Measurements from ENCODE around the gene MICALL1.
"Not testable (repeated sequence)": the region's sequence is repeated elsewhere in the genome, so short reads cannot be mapped to it uniquely, and the experiment has no call there.

Gene MICALL1

DNA sequence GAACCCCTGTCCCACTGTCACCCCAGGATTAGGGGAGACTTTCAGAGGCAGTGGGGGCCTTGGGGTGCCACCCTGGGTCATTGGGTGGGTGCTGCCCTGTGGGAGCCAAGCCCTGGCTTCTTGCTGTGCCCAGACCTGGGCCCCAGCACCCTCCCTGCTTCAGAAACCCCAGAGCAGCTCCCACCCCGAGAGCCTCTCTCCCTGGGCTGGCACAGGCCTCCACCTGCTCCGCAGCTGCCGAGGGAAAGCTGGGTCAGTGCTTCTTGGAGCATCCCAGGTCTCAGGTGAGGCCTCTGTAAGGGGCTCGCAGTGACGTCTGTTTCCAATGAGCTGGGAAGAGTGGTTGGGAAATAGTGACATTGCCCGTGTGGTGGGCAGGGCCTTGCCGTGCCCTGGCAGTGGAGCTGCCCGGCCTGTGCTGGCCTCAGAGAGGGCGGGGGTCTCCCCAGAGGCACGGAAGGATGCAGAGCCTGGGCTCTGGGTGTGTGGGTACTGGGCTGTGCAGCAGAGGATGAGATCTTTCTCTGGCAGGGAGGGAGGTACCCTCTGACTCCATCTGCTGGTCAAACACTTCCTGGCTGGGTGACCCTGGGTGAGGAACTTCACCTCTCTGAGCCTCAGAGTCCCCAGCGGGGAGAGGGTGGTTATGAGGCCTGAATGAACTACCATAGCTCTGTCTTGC lies 24.3 kb downstream of the MICALL1 start:
- DNase-seq: peak in 1 of 2 experiments; percentile 2

DNA sequence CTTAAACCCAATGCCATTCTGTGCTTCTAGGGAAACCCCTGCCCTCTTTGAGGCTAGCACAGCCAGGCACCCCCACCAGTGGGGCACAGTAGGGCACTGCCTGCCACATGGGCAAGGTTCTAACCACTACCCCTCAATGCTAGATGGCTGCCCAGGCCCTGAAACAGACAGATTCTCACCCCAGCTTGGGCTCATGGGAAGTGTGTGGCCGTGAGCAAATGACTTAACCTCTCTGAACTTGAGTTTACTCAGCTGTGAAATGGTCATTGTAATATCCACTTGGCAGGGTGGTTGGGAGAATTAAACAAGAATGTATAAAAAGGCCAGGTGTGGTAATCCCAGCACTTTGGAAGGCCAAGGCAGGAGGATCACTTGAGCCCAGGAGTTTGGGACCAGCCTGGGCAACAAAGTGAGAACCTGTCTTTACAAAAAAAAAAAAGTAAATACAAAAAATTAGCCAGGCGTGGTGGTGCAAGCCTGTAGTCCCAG lies 24.9 kb downstream of the MICALL1 start:
- no peak for DNase-seq

DNA sequence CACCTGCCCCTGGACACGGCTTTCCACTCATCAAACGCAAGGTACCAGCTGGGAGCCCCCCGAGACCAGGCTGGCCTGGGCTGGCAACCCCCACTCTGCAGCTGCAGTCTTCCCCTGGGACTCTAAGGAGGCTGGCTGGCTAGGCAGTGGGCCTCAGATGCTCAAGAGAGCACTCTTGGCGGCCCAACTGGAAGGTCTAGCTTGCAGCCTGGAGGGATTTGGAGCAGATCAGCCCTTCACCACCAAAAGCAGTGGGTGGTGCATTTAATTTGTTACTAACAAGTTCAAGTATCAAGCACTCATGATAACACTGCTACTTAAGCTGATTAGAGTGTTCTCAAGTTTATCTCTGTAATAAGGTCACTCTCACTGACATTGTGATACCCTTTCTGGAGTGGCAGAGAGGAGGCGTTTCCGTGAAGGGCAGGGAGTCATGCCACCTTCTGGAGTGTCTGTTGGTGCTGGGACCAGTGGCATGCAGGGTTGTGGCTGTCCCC lies 25.8 kb downstream of the MICALL1 start:
- DNase-seq: no peak

- DNase-seq: no peak
Observed at GRCh38 chr22:37932401-37932800, 26.3 kb downstream of the MICALL1 start.

DNA sequence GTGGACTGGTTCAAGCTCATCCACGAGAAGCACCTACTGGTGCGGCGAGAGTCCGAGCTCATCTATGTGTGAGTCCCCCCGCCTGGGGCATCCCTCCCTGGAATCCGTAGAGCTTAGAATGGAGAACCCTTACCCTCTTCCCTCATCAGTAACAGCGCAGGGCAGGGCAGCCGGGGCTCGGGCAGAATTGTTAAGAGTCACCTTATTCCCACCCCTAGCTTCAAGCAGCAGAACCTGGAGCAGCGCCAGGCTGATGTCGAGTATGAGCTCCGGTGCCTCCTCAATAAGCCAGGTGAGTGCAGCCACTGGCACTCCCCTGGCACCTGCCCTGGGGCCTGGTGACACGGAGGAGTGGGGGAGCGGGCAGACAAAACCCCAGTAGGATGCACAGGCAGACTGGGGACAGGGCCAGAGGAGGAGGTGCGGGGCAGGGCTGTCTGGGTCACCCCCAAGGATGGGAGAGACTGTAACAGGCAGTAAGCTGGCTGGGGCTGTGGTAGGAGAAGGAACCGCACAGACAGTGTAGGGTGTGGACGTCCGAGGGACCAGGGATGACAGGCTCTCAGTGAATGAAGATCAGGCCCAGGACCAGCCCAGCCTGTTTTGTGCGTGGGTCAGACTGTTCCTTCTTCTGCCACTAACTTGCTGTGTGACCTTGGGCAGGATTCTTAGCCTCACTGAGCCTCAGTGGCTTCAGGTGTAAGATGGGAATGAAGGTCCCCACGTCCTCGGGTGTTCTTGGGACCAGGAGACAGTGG lies 26.9 kb downstream of the MICALL1 start:
- no peak for DNase-seq

DNA sequence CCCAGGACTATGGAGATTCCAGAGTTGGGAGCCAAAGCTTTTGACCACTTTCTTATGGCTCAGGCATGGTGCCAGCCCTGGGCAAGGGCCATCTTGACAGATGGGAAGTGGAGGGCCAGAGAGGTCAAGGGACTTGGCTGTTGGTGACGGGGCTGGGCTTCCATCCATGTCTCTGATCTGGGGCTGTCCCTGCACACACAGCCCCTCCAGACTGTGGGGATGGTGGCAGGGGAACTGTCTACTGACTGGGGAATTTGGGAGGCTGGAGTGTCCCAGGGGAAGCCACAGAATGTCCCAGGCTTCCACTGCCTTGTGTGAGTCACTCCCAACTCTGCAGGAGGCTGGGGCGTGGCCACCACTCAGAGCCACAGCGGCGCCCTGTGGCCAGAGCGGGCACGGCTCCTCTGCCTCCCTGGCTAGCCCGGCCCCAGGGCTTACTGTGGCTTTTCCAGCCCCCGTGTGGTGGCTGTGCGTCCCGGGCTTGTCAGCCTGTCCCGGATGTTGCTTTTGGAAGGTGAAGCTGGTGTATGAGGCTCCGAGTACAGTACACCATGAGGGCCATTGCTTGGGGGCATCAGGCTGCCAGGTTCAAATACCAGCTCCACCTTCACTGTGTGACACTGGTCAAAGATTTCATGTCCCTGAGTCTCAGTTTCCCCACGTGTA lies 27.7 kb downstream of the MICALL1 start:
- peak; percentile 82 to 87 for DNase-seq

- DNase-seq: peak; percentile 58 to 63
Observed at GRCh38 chr22:37940698-37941376, 34.7 kb downstream of the MICALL1 start.

- no peak for DNase-seq
Observed at GRCh38 chr22:37942133-37942532, 36.0 kb downstream of the MICALL1 start.

- DNase-seq: no peak
Observed at GRCh38 chr22:37943136-37943824, 37.2 kb downstream of the MICALL1 start.

- no peak for DNase-seq
Observed at GRCh38 chr22:37943825-37944198, 37.7 kb downstream of the MICALL1 start.

GRCh38 chr22:37944423-37944822 lies 38.3 kb downstream of the MICALL1 start:
- DNase-seq: not testable (repeated sequence)

DNA sequence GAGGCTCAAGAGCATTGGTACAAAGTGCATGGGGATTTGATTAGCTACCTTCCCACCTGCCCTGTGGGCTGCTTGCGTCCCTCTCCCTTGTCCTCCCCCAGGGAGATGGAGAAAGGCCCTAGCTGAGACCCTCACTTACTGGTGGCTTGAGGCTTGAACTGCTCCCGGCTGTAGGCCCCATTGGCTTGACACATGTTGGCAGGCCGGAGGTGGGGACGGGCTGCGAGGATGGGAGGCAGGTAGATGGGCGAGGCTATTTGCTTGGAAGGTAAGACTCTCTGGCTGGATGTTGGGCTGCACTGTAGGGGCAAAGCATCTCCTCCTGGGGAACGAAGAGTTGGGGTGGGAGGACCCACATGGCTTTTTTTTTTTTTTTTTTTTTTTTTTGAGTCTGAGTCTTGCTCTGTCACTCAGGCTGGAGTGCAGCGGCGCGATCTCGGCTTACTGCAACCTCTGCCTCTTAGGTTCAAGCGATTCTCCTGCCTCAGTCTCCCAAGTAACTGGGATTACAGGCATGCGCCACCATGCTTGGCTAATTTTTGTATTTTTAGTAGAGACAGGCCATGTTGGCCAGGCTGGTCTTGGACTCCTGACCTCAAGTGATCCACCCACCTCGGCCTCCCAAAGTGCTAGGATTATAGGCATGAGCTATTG lies 41.2 kb downstream of the MICALL1 start:
- DNase-seq: not testable (repeated sequence)

DNA sequence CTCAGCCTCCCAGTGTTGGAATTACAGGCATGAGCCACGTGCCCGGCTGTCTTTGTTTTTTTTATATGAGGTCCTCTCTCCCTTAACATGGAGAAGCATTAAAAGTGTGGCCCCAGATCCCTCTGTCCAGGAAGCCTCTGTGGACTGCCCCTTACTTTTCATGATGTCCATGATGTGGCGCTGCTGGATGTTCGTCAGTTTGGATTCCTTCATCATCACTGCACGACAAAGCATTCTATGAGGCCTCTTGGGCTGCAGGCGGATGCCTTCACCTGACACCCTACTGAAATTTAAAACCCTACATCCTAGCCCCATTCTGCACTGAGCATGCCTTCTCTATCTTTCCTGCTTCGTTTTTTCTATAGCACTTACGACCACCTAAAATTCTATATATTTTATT lies 45.2 kb downstream of the MICALL1 start:
- DNase-seq: no peak

DNA sequence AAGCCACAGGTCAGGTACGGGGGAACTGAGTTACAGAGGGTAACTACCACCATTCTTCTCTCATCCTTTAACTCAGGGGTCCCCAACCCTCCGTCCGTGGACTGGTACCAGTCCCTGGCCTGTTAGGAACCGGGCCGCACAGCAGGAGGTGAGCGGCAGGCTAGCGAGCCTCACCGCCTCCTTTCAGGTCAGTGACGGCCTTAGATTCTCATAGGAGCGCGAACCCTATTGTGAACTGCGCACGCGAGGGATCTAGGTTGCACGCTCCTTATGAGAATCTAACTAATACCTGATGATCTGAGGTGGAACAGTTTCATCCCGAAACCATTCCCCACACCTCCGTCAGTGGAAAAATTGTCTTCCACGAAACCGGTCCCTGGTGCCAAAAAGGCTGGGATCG lies 46.5 kb downstream of the MICALL1 start:
- DNase-seq: not testable (repeated sequence)

GRCh38 chr22:37953062-37953436 lies 47.0 kb downstream of the MICALL1 start:
- peak in 1 of 2 experiments; percentile 51 for DNase-seq

DNA sequence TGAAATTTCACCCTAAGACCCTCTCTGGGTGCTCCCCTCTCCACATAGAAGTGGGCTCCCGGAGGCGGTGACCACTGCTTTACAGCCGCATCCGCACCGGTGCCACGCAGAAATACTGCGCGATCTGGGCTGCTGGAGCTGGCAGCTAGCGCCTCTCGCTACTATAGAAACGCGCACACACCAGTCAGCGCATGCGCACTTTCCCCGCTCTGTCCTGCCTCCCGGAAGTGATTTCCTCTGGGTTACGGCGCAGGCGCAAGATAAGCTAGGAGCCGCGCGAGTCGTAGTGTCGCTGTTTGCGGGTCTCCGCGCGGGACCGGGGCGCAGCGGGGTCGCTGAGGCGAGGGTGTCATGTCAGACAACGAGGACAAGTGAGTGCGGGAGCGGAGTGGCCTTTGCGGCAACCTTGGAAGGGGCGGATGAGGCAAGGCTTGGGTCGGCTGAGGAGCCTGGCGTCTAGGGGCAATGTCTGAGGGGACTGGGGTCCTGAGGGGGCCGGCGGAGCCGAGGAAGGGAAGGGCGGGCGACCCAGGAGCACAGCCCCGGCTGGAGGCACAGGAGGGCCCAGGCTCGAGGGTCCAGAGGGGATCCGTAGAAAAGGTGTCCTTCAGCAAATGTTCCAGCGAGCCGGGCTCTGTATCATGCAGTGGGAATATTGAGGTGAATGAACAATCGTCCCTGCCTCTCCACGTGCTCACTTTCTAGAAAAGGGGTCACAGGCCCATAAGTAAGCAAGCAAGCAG lies 47.5 kb downstream of the MICALL1 start, which contains the start of the genes C22orf23 and POLR2F:
C22orf23 (minus strand) TSS at position 165 of the 743 bp plus-strand sequence. CDS start 452 bp downstream, outside the sequence.
POLR2F (plus strand) TSS at position 263 of the 743 bp plus-strand sequence; CDS start at position 352, 89 bp downstream.
- DNase-seq: peak; percentile 86 to 91

- DNase-seq: no peak
Observed at GRCh38 chr22:37954686-37955085, 48.6 kb downstream of the MICALL1 start.

- not testable (repeated sequence) for DNase-seq
Observed at GRCh38 chr22:37955825-37956397, 49.8 kb downstream of the MICALL1 start.

- no peak for DNase-seq
Observed at GRCh38 chr22:37957232-37957631, 51.1 kb downstream of the MICALL1 start.

- no peak for DNase-seq
Observed at GRCh38 chr22:37959231-37959825, 53.2 kb downstream of the MICALL1 start.

Measured in AML-193 (cell line).